MM.1S (cell line): ENCODE data around the gene P3H2.

ENCODE experiments used
- DNase-seq: peaks from one replicate; pipeline ENCODE4 v3.0.0-alpha.2; 2015
- H2AFZ ChIP-seq: fragments of 300-600 bp; sonication (generic); 2 replicates; pipeline ENCODE4 v1.6.0; 2016; ENCODE audit warnings: antibody characterized with exemption, low read length
- H3F3A ChIP-seq: fragments of 300-600 bp; sonication (generic); 2 replicates; pipeline ENCODE4 v1.6.1; 2016; ENCODE audit warnings: mild to moderate bottlenecking, antibody characterized with exemption, low read length, moderate library complexity, mixed read lengths; ENCODE audit not compliant: insufficient read depth
- H3K27ac ChIP-seq: fragments of 300-600 bp; sonication (generic); 2 replicates; pipeline ENCODE4 v1.5.1; 2016; ENCODE audit warnings: mild to moderate bottlenecking, low read length
- H3K27me3 ChIP-seq: fragments of 300-600 bp; sonication (generic); replicated peaks from 2 replicates; pipeline ENCODE4 v1.6.0; 2016; ENCODE audit warnings: low read length; ENCODE audit not compliant: insufficient read depth
- H3K36me3 ChIP-seq: fragments of 300-600 bp; sonication (generic); replicated peaks from 2 replicates; pipeline ENCODE4 v1.6.1; 2016; ENCODE audit warnings: mild to moderate bottlenecking, low read length, mixed read lengths; ENCODE audit not compliant: insufficient read depth
- H3K4me1 ChIP-seq: fragments of 300-600 bp; sonication (generic); 2 replicates; pipeline ENCODE4 v1.6.1; 2016; ENCODE audit warnings: low read length, mixed read lengths
- H3K4me2 ChIP-seq: fragments of 300-600 bp; sonication (generic); 2 replicates; pipeline ENCODE4 v1.6.0; 2016; ENCODE audit warnings: low read depth, low read length
- H3K4me3 ChIP-seq: fragments of 300-600 bp; sonication (generic); 2 replicates; pipeline ENCODE4 v1.5.1; 2016; ENCODE audit warnings: low read length, mixed read lengths
- H3K79me2 ChIP-seq: fragments of 300-600 bp; sonication (generic); 2 replicates; pipeline ENCODE4 v1.6.1; 2016; ENCODE audit warnings: mixed run types, low read length, mixed read lengths
- H3K9ac ChIP-seq: fragments of 300-600 bp; sonication (generic); 2 replicates; pipeline ENCODE4 v1.6.1; 2016; ENCODE audit warnings: low read length, mixed read lengths
- H3K9me2 ChIP-seq: fragments of 300-600 bp; sonication (generic); replicated peaks from 2 replicates; pipeline ENCODE4 v1.6.1; 2016; ENCODE audit warnings: mild to moderate bottlenecking, low read length, mixed read lengths; ENCODE audit not compliant: insufficient read depth
- H3K9me3 ChIP-seq: fragments of 300-600 bp; sonication (generic); replicated peaks from 2 replicates; pipeline ENCODE4 v1.6.1; 2016; ENCODE audit warnings: mild to moderate bottlenecking, low read length, mixed read lengths; ENCODE audit not compliant: insufficient read depth
- H4K20me1 ChIP-seq: fragments of 300-600 bp; sonication (generic); 2 replicates; pipeline ENCODE4 v1.6.1; 2016; ENCODE audit warnings: mild to moderate bottlenecking, low read length, moderate library complexity, mixed read lengths; ENCODE audit not compliant: insufficient read depth
- CTCF ChIP-seq: fragments of 300-600 bp; sonication (generic); IDR thresholded peaks from 2 replicates; pipeline ENCODE4 v1.5.1; 2016; ENCODE audit warnings: antibody characterized with exemption, low read length, mixed read lengths
- EZH2 ChIP-seq: fragments of 300-600 bp; sonication (generic); optimal IDR thresholded peaks from 2 replicates; pipeline ENCODE3; 2017; ENCODE audit warnings: low read depth, mild to moderate bottlenecking, antibody characterized with exemption, low read length, mixed read lengths
- EZH2phosphoT487 ChIP-seq: fragments of 300-600 bp; sonication (generic); IDR thresholded peaks from 2 replicates; pipeline ENCODE4 v1.6.1; 2018; ENCODE audit warnings: antibody characterized with exemption, low read length

Gene P3H2

GRCh38 chr3:190042558-190042957 is 78.1 kb downstream of the P3H2 start:
- peaks cover 7% of the 10 kb centered on the region; the same call in 1 of the 2 replicates for H3K4me1 ChIP-seq
- H3K4me2 ChIP-seq, result no peak overlapping the region
- H3K27ac ChIP-seq, result no peak overlapping the region
- TF ChIP-seq EZH2phosphoT487 (no peak), CTCF (no peak), EZH2 (no peak)
- H3K36me3 ChIP-seq, result no peaks in the 10 kb centered on the region
- no peaks in the 10 kb centered on the region for H3K27me3 ChIP-seq
- no peak overlapping the region for H3K9ac ChIP-seq
- no peak for DNase-seq
- no peak overlapping the region for H2AFZ ChIP-seq
- H3F3A ChIP-seq, result no peaks in the 10 kb centered on the region
- H4K20me1 ChIP-seq, result no peaks in the 10 kb centered on the region
- no peak overlapping the region for H3K4me3 ChIP-seq
- H3K9me2 ChIP-seq, result no peaks in the 10 kb centered on the region
- no peaks in the 10 kb centered on the region for H3K9me3 ChIP-seq
- no peaks in the 10 kb centered on the region for H3K79me2 ChIP-seq

GRCh38 chr3:190041333-190042041 is 79.2 kb downstream of the P3H2 start:
- Histone ChIP-seq H3K4me3 (no peak overlapping the region), H3K79me2 (no peaks in the 10 kb centered on the region), H4K20me1 (no peaks in the 10 kb centered on the region), H2AFZ (no peak overlapping the region), H3F3A (no peaks in the 10 kb centered on the region), H3K9me3 (no peaks in the 10 kb centered on the region), H3K4me2 (no peak overlapping the region), H3K27me3 (no peaks in the 10 kb centered on the region), H3K36me3 (no peaks in the 10 kb centered on the region), H3K9ac (no peak overlapping the region), H3K9me2 (no peaks in the 10 kb centered on the region), H3K27ac (no peak overlapping the region), H3K4me1 (peaks cover 7% of the 10 kb centered on the region; the same call in 1 of the 2 replicates)
- DNase-seq, result peak; percentile 94
- TF ChIP-seq EZH2, result no peak
- TF ChIP-seq EZH2phosphoT487, result no peak
- no peak for TF ChIP-seq CTCF

- no peaks in the 10 kb centered on the region for H3F3A ChIP-seq
- H3K4me2 ChIP-seq, result no peak overlapping the region
- no peaks in the 10 kb centered on the region for H3K36me3 ChIP-seq
- no peak for TF ChIP-seq EZH2phosphoT487
- no peak for TF ChIP-seq EZH2
- TF ChIP-seq CTCF, result no peak
- H3K4me1 ChIP-seq, result peaks cover 7% of the 10 kb centered on the region; the same call in 1 of the 2 replicates
- H3K9me3 ChIP-seq, result no peaks in the 10 kb centered on the region
- H3K27ac ChIP-seq, result no peak overlapping the region
- no peak for DNase-seq
- H3K27me3 ChIP-seq, result no peaks in the 10 kb centered on the region
- no peaks in the 10 kb centered on the region for H4K20me1 ChIP-seq
- H3K79me2 ChIP-seq, result no peaks in the 10 kb centered on the region
- no peak overlapping the region for H2AFZ ChIP-seq
- no peak overlapping the region for H3K4me3 ChIP-seq
- H3K9ac ChIP-seq, result no peak overlapping the region
- H3K9me2 ChIP-seq, result no peaks in the 10 kb centered on the region
Measured at GRCh38 chr3:190040145-190040544, 80.6 kb downstream of the P3H2 start.
